H1 (cell line): ENCODE data around the gene LSG1. TPM values are rescaled to one million over a fixed set of nuclear protein-coding genes. Genes with fewer than 3 reads are reported as not detected.

ENCODE experiments used
- CTCF ChIA-PET: fragments of 300-600 bp; sonication (Branson Sonifier 250); formaldehyde crosslinking; loops from one replicate; lab custom pipeline; 2021; ENCODE audit not compliant: partially characterized antibody; lab: Charles Lee
- POLR2A ChIA-PET: fragments of 300-600 bp; sonication (Branson Sonifier 250); formaldehyde crosslinking; loops from one replicate; lab custom pipeline; 2021; ENCODE audit warnings: inconsistent platforms; ENCODE audit not compliant: partially characterized antibody; lab: Charles Lee
- DNase-seq, 2 experiments: peaks; one replicate each; pipeline versions ENCODE4 v3.0.0 to v3.0.0-alpha.2; 2010 to 2022; ENCODE audit warnings: low spot score in 2 of 2, low read depth in 1 of 2, mixed read lengths in 1 of 2
- FAIRE-seq: peaks from 2 replicates; lab custom pipeline; 2011; peaks lifted over from hg19 to GRCh38; lab: Jason Lieb, UNC
- H2AFZ ChIP-seq: 2 replicates; pipeline ENCODE4 v1.8.1; 2012; ENCODE audit warnings: low read length, inconsistent platforms
- H2AK5ac ChIP-seq: 2 replicates; pipeline ENCODE4 v1.6.1; 2013; ENCODE audit warnings: low read depth, low read length
- H2BK120ac ChIP-seq: replicated peaks from 2 replicates; pipeline ENCODE3; 2013; ENCODE audit warnings: low read depth, low read length, inconsistent platforms
- H2BK12ac ChIP-seq: 2 replicates; pipeline ENCODE4 v1.6.1; 2013; ENCODE audit warnings: low read depth, low read length
- H2BK15ac ChIP-seq: 2 replicates; pipeline ENCODE4 v1.6.1; 2013; ENCODE audit warnings: low read length
- H2BK20ac ChIP-seq: 2 replicates; pipeline ENCODE4 v1.6.1; 2013; ENCODE audit warnings: low read length
- H2BK5ac ChIP-seq: 2 replicates; pipeline ENCODE4 v1.6.1; 2013; ENCODE audit warnings: low read depth, low read length
- H3K14ac ChIP-seq: 2 replicates; pipeline ENCODE4 v1.6.1; 2013; ENCODE audit warnings: inconsistent platforms; ENCODE audit not compliant: insufficient read length
- H3K18ac ChIP-seq: 2 replicates; pipeline ENCODE4 v1.6.1; 2013; ENCODE audit warnings: low read length; ENCODE audit errors: extremely low read depth
- H3K23ac ChIP-seq: 2 replicates; pipeline ENCODE4 v1.6.1; 2013; ENCODE audit warnings: inconsistent platforms; ENCODE audit not compliant: insufficient read length
- H3K23me2 ChIP-seq: 2 replicates; pipeline ENCODE4 v1.6.1; 2013; ENCODE audit warnings: low read depth, low read length
- H3K27ac ChIP-seq: 2 replicates; pipeline ENCODE4 v1.6.1; 2011; ENCODE audit warnings: low read depth, low read length, inconsistent platforms
- H3K27me3 ChIP-seq, 4 experiments: replicated peaks in 1 of 4; 1 replicate in 1 of 4; 2 replicates in 3 of 4; pipeline versions ENCODE4 v1.6.1 to v1.8.1; 2011 to 2013; ENCODE audit warnings: low read length in 3 of 4, mild to moderate bottlenecking in 3 of 4, inconsistent platforms in 2 of 4, mixed read lengths in 2 of 4, moderate library complexity in 1 of 4; ENCODE audit not compliant: control insufficient read depth in 3 of 4, insufficient read depth in 3 of 4; ENCODE audit errors: extremely low read depth in 1 of 4
- H3K36me3 ChIP-seq, 4 experiments: 2 replicates each; pipeline versions ENCODE4 v1.6.1 to v1.8.1; 2011 to 2013; ENCODE audit warnings: mild to moderate bottlenecking in 4 of 4, low read length in 3 of 4, moderate library complexity in 2 of 4, control low read depth in 1 of 4, inconsistent platforms in 1 of 4; ENCODE audit not compliant: insufficient read depth in 4 of 4, control insufficient read depth in 2 of 4
- H3K4ac ChIP-seq: replicated peaks from 2 replicates; pipeline ENCODE3; 2013; ENCODE audit warnings: low read length, low read depth, mixed read lengths, inconsistent platforms; ENCODE audit not compliant: insufficient read length
- H3K4me1 ChIP-seq, 4 experiments: replicated peaks in 1 of 4; 1 replicate in 1 of 4; 2 replicates in 3 of 4; pipeline versions ENCODE4 v1.6.1 to v1.8.1; 2011 to 2013; ENCODE audit warnings: low read length in 3 of 4, inconsistent platforms in 2 of 4, mixed read lengths in 1 of 4; ENCODE audit not compliant: insufficient read depth in 4 of 4, control insufficient read depth in 3 of 4
- H3K4me2 ChIP-seq, 2 experiments: 2 replicates each; pipeline versions ENCODE4 v1.6.1 to v1.8.1; 2011 to 2013; ENCODE audit warnings: low read depth in 2 of 2, low read length in 2 of 2, control low read depth in 1 of 2, inconsistent platforms in 1 of 2, mild to moderate bottlenecking in 1 of 2; ENCODE audit not compliant: insufficient read depth in 1 of 2
- H3K4me3 ChIP-seq, 4 experiments: fragments of 200-600, 300-600 bp in 1 of 4; sonication (generic), shearing (Covaris generic), sonication (Bioruptor Twin) in 1 of 4; 2 replicates each; pipeline versions ENCODE4 v1.5.1 to v1.8.1; 2011 to 2016; ENCODE audit warnings: low read length in 4 of 4, low read depth in 3 of 4, control low read depth in 2 of 4, inconsistent platforms in 2 of 4, mild to moderate bottlenecking in 2 of 4, mixed read lengths in 1 of 4, moderate library complexity in 1 of 4; ENCODE audit not compliant: insufficient read depth in 2 of 4; ENCODE audit errors: extremely low read depth in 1 of 4
- H3K56ac ChIP-seq: replicated peaks from 2 replicates; pipeline ENCODE3; 2013; ENCODE audit warnings: low read depth, mild to moderate bottlenecking, mixed read lengths, low read length, inconsistent platforms; ENCODE audit not compliant: insufficient read length
- H3K79me1 ChIP-seq: 2 replicates; pipeline ENCODE4 v1.6.1; 2013; ENCODE audit warnings: low read depth, low read length, control low read depth
- H3K79me2 ChIP-seq, 2 experiments: 2 replicates each; pipeline versions ENCODE4 v1.6.1 to v1.8.1; 2012 to 2013; ENCODE audit warnings: low read length in 2 of 2, mild to moderate bottlenecking in 2 of 2, inconsistent platforms in 1 of 2; ENCODE audit not compliant: insufficient read depth in 2 of 2, control insufficient read depth in 1 of 2
- H3K9ac ChIP-seq, 4 experiments: replicated peaks in 1 of 4; 1 replicate in 1 of 4; 2 replicates in 3 of 4; pipeline versions ENCODE4 v1.6.1 to v1.8.1; 2011 to 2013; ENCODE audit warnings: low read depth in 3 of 4, low read length in 3 of 4, control low read depth in 2 of 4, mild to moderate bottlenecking in 2 of 4, moderate library complexity in 2 of 4, inconsistent platforms in 1 of 4; ENCODE audit errors: extremely low read depth in 1 of 4
- H3K9me3 ChIP-seq, 2 experiments: 2 replicates each; pipeline versions ENCODE4 v1.6.1 to v1.8.1; 2012 to 2013; ENCODE audit warnings: mild to moderate bottlenecking in 2 of 2, moderate library complexity in 2 of 2, control low read depth in 1 of 2, inconsistent platforms in 1 of 2, low read depth in 1 of 2, low read length in 1 of 2, mixed read lengths in 1 of 2; ENCODE audit not compliant: insufficient read depth in 2 of 2
- H4K20me1 ChIP-seq, 2 experiments: replicated peaks in 1 of 2; 2 replicates each; pipeline versions ENCODE3 to v1.8.1; 2011 to 2013; ENCODE audit warnings: inconsistent platforms in 2 of 2, low read length in 2 of 2, mild to moderate bottlenecking in 1 of 2; ENCODE audit not compliant: insufficient read depth in 2 of 2, control insufficient read depth in 1 of 2
- H4K5ac ChIP-seq: 2 replicates; pipeline ENCODE4 v1.6.1; 2013; ENCODE audit warnings: low read length, low read depth, mixed read lengths, inconsistent platforms; ENCODE audit not compliant: insufficient read length
- H4K8ac ChIP-seq: 2 replicates; pipeline ENCODE4 v1.8.0; 2013; ENCODE audit warnings: mild to moderate bottlenecking, moderate library complexity, low read length, inconsistent platforms; ENCODE audit not compliant: insufficient read depth; ENCODE audit errors: extremely low read depth
- H4K91ac ChIP-seq: replicated peaks from 2 replicates; pipeline ENCODE3; 2013; ENCODE audit warnings: low read length, mixed read lengths, inconsistent platforms; ENCODE audit not compliant: insufficient read length
- BCL11A ChIP-seq, 2 experiments: IDR thresholded peaks; one replicate each; pipeline ENCODE4 v1.6.1; 2011; ENCODE audit warnings: low read depth in 2 of 2, low read length in 2 of 2, mild to moderate bottlenecking in 2 of 2
- CBX5 ChIP-seq: fragments of 300-800, 300-1000 bp; sonication (generic); IDR thresholded peaks from 2 replicates; pipeline ENCODE4 v1.7.1; 2016; ENCODE audit warnings: antibody characterized with exemption, low read length, low read depth
- CTBP2 ChIP-seq: IDR thresholded peaks from 2 replicates; pipeline ENCODE4 v1.7.0; 2011; ENCODE audit warnings: borderline replicate concordance, mild to moderate bottlenecking, moderate library complexity, mixed read lengths, low read length; ENCODE audit not compliant: insufficient read depth, insufficient read length
- EGR1 ChIP-seq: IDR thresholded peaks from 2 replicates; pipeline ENCODE4 v1.6.1; 2011; ENCODE audit warnings: low read depth, low read length, borderline replicate concordance
- POU5F1 ChIP-seq: IDR thresholded peaks from 2 replicates; pipeline ENCODE4 v1.6.1; 2011; ENCODE audit warnings: low read depth, mild to moderate bottlenecking, low read length, moderate library complexity
- RBBP5 ChIP-seq: IDR thresholded peaks from 2 replicates; pipeline ENCODE4 v1.7.1; 2012; ENCODE audit warnings: low read depth, mild to moderate bottlenecking, inconsistent platforms, low read length, moderate library complexity, borderline replicate concordance
- RFX5 ChIP-seq: IDR thresholded peaks from 2 replicates; pipeline ENCODE4 v1.6.1; 2011; ENCODE audit warnings: low read depth, low read length, improper control_type of control experiment, borderline replicate concordance
- RNF2 ChIP-seq: fragments of 200-900, 300-1000 bp; sonication (generic); IDR thresholded peaks from 2 replicates; pipeline ENCODE4 v1.7.1; 2016; ENCODE audit warnings: borderline replicate concordance, low read depth, mild to moderate bottlenecking, antibody characterized with exemption, low read length; ENCODE audit not compliant: poor library complexity, severe bottlenecking; ENCODE audit errors: missing control alignments
- SIN3A ChIP-seq, 2 experiments: IDR thresholded peaks in 1 of 2; conservative IDR thresholded peaks in 1 of 2; 2 replicates each; pipeline ENCODE4 v1.6.1; 2011 to 2012; ENCODE audit warnings: low read length in 2 of 2, improper control_type of control experiment in 1 of 2, low read depth in 1 of 2, mild to moderate bottlenecking in 1 of 2
- SIRT6 ChIP-seq: IDR thresholded peaks from one replicate; pipeline ENCODE4 v1.7.1; 2012; ENCODE audit warnings: low read length, inconsistent platforms
- SP2 ChIP-seq: IDR thresholded peaks from 2 replicates; pipeline ENCODE4 v1.6.1; 2012; ENCODE audit warnings: mild to moderate bottlenecking, low read length, inconsistent platforms
- TCF12 ChIP-seq: IDR thresholded peaks from 2 replicates; pipeline ENCODE4 v1.6.1; 2011; ENCODE audit warnings: low read depth, mild to moderate bottlenecking, low read length
- WGBS, 2 experiments: shearing (Covaris generic) in 1 of 2; methylation state at CpG; one replicate each; pipeline versions ENCODE4 v1.1.6 to v1.1.7; 2013 to 2015; ENCODE audit warnings: low lambda C conversion rate in 2 of 2, mixed read lengths in 2 of 2, inconsistent platforms in 1 of 2, low coverage in 1 of 2, missing lambda C conversion rate in 1 of 2; ENCODE audit not compliant: insufficient replicate concordance in 2 of 2, insufficient coverage in 1 of 2, insufficient read length in 1 of 2; ENCODE audit errors: extremely low coverage in 1 of 2, missing lambda C conversion rate in 1 of 2; 5-methylcytosine and 5-hydroxymethylcytosine counted together
- polyA plus RNA-seq, 7 experiments: library from polyadenylated mRNA; depleted of rRNA in 3 of 7; stranded (reverse) in 5 of 7; unstranded in 2 of 7; fragments of >200 nt in 5 of 7; fragments of 200-250 nt in 2 of 7; gene quantifications; 1 replicate in 5 of 7; 2 replicates in 1 of 7; 4 replicates in 1 of 7; pipeline versions ENCODE4 v1.2.1 to v1.2.3, GENCODE V29; 2011 to 2013; ENCODE audit warnings: missing spikeins in 2 of 7, mixed read lengths in 2 of 7
- total RNA-seq: library from RNA; stranded (reverse); fragmentation: NEBNext Ultra II Directional; extraction: Animal tissue kit (Norgen Biotek cat#: 25700); gene quantifications from 2 replicates; pipeline ENCODE4 v1.2.1, GENCODE V29; 2021

The LSG1 gene
- total and polyA plus RNA-seq, 2 of the 8 experiments (the other 6 are each of a cell fraction or from before 2014, with no cell fraction given), result 23.7 to 47.6 TPM

- no peak overlapping the region for H2BK15ac ChIP-seq
- no peak overlapping the region for H2AFZ ChIP-seq
- no peak overlapping the region for H3K27ac ChIP-seq
- no peak overlapping the region for H2BK12ac ChIP-seq
- ChIA-PET POLR2A (no interaction called here), CTCF (interaction anchor here (1.8 kb wide), 1 partner anchor 13 kb away, joined by 5 read pairs; no protein-coding TSS in a partner anchor)
- no peaks in the 10 kb centered on the region for H3K27me3 ChIP-seq
- no peak for FAIRE-seq
- H3K79me2 ChIP-seq, result no peaks in the 10 kb centered on the region
- no peaks in the 10 kb centered on the region for H3K79me1 ChIP-seq
- TF ChIP-seq BCL11A (IDR thresholded peaks at IDR 0.05; ENCODE audit: low read depth in 2 of 2, low read length in 2 of 2) (no peak), RNF2 (no peak), SIN3A (conservative IDR thresholded peaks at IDR 0.05 in 1 of 2, IDR thresholded peaks at IDR 0.05 in 1 of 2; ENCODE audit: low read depth in 1 of 2, low read length in 2 of 2) (no peak), SIRT6 (no peak), EGR1 (no peak), CBX5 (no peak), RBBP5 (no peak), POU5F1 (no peak), RFX5 (no peak), CTBP2 (no peak), TCF12 (no peak), SP2 (no peak)
- H3K36me3 ChIP-seq, result no peaks in the 10 kb centered on the region; a peak in 2 of 8 replicates
- WGBS, 2 experiments, result 90% methylated on average over 3 of the region's 3 CpGs; no CpG with 5 or more reads in 1 of the 2 experiments
- no peak overlapping the region for H3K9ac ChIP-seq
- no peak overlapping the region for H3K4me2 ChIP-seq
- no peaks in the 10 kb centered on the region; a peak in 1 of 7 replicates for H3K4me1 ChIP-seq
- H3K4ac ChIP-seq, result no peak overlapping the region
- no peak overlapping the region for H2BK120ac ChIP-seq
- no peak overlapping the region for H2AK5ac ChIP-seq
- no peak overlapping the region for H2BK5ac ChIP-seq
- no peak overlapping the region for H3K14ac ChIP-seq
- no peak for DNase-seq
- H3K4me3 ChIP-seq, result no peak overlapping the region
- no peak overlapping the region for H3K18ac ChIP-seq
- H4K20me1 ChIP-seq, result peaks cover 2% of the 10 kb centered on the region in 2 experiments
- H3K23ac ChIP-seq, result no peak overlapping the region
- no peaks in the 10 kb centered on the region; a peak in 1 of 4 replicates for H3K9me3 ChIP-seq
- H3K23me2 ChIP-seq, result no peaks in the 10 kb centered on the region
- H4K8ac ChIP-seq, result no peak overlapping the region
- no peak overlapping the region for H4K91ac ChIP-seq
- no peak overlapping the region for H2BK20ac ChIP-seq
- no peak overlapping the region for H3K56ac ChIP-seq
- H4K5ac ChIP-seq, result no peak overlapping the region
Measured at GRCh38 chr3:194606941-194607340, 65.0 kb downstream of the LSG1 start.
